Central memory CD8-positive, alpha-beta T cell (primary cell): ENCODE measurements around the gene IRX2.

Experiments
- ATAC-seq: fragments of 150-1000 bp; cut with Tn5 transposase; replicated peaks from 2 replicates; pipeline ENCODE4 v1.10.0; 2022; ENCODE audit warnings: mild to moderate bottlenecking, moderate FRiP score, moderate number of reproducible peaks; ENCODE audit not compliant: poor library complexity, severe bottlenecking; ENCODE audit errors: extremely low read depth
- DNase-seq, 2 donors: peaks; one replicate each; pipeline ENCODE4 v3.0.0; 2021; ENCODE audit warnings: low spot score in 2 of 2
- H3K27ac Mint-ChIP-seq: one replicate; pipeline ENCODE4 v1.8.0; 2022; ENCODE audit warnings: low read depth, mild to moderate bottlenecking, moderate library complexity, mixed read lengths
- H3K27me3 Mint-ChIP-seq: one replicate; pipeline ENCODE4 v1.8.0; 2022; ENCODE audit warnings: mixed read lengths
- H3K36me3 Mint-ChIP-seq: one replicate; pipeline ENCODE4 v1.8.0; 2022; ENCODE audit warnings: mild to moderate bottlenecking, moderate library complexity, mixed read lengths; ENCODE audit not compliant: insufficient read depth
- H3K4me1 Mint-ChIP-seq: one replicate; pipeline ENCODE4 v1.8.0; 2022; ENCODE audit warnings: mixed read lengths
- H3K4me3 Mint-ChIP-seq: one replicate; pipeline ENCODE4 v1.8.0; 2022; ENCODE audit warnings: mild to moderate bottlenecking, moderate library complexity, mixed read lengths
- H3K9me3 Mint-ChIP-seq: one replicate; pipeline ENCODE4 v1.8.0; 2022; ENCODE audit warnings: mixed read lengths

The IRX2 gene

DNA sequence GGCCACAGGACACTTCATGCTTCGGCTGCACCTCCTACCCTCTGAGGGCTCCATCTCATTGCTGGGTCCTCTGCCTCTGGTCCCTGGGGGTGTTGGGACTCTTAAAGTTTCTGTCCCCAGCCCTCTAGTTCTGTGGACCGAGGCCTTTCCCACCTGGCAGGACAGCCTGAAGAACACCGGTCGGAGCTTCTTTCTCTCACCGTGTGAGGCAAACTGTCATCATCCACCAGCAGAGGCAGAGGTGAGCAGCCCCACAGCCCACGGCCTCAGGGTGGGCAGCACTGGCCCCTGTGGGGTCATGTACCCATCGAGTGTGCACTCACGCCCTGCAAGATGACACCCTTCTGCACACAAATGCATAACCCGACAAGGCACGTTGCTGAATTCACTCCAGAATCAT is 49.9 kb downstream of the IRX2 start:
- no peak for DNase-seq
- no peaks in the 10 kb centered on the region for H3K36me3 Mint-ChIP-seq
- H3K9me3 Mint-ChIP-seq: no peaks in the 10 kb centered on the region
- H3K4me3 Mint-ChIP-seq: no peak overlapping the region
- H3K27me3 Mint-ChIP-seq: no peaks in the 10 kb centered on the region
- ATAC-seq: no peak
- no peak overlapping the region for H3K27ac Mint-ChIP-seq
- H3K4me1 Mint-ChIP-seq: no peaks in the 10 kb centered on the region

DNA sequence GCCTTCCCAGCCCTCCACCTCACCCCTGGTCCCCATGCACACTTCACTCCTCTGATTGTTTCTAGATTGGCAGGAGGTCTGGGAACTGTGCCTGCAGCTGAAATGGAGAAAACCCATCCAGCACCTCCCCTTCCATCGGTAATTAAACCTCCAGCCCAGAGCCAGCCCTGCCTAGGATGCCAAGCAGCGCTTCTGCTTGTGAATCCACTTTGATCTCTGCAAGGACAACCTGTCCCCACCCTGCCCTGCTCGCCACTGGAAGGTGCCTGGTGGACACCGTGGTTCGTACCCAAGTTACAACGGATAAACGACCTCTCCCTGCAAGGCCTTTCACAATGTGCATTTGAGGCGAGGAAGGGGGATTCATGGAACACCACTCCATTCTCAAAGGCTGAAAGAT is 50.6 kb downstream of the IRX2 start:
- ATAC-seq (no peak), DNase-seq (no peak)
- H3K9me3 Mint-ChIP-seq: no peaks in the 10 kb centered on the region
- no peak overlapping the region for H3K27ac Mint-ChIP-seq
- no peaks in the 10 kb centered on the region for H3K36me3 Mint-ChIP-seq
- H3K27me3 Mint-ChIP-seq: no peaks in the 10 kb centered on the region
- no peaks in the 10 kb centered on the region for H3K4me1 Mint-ChIP-seq
- H3K4me3 Mint-ChIP-seq: no peak overlapping the region

GRCh38 chr5:2699686-2700085 is 51.8 kb downstream of the IRX2 start:
- Mint-ChIP-seq H3K4me1 (no peaks in the 10 kb centered on the region), H3K36me3 (no peaks in the 10 kb centered on the region), H3K4me3 (no peak overlapping the region), H3K27ac (no peak overlapping the region), H3K27me3 (no peaks in the 10 kb centered on the region), H3K9me3 (peaks cover 6% of the 10 kb centered on the region)
- ATAC-seq (no peak), DNase-seq (no peak)

DNA sequence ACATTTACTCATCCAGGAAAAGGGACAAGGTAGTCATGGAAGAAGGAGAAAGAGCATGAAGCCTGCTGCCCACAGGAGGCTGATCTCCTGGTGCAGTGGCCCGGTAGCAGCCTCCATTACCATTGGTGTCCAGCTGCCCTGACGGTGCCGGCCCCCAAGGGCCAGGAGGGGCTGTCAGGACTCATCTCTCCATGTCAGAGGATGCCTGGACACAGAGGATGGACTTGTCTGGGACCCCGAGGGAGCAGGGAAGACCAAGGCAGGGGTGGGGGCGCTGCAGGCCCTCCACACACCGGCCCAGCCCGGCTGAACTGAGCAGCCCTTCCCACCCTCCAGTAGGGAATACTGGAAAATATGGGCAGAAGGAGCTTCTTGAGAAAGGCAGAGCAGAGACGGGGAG is 52.2 kb downstream of the IRX2 start:
- no peak for DNase-seq
- H3K4me1 Mint-ChIP-seq: no peaks in the 10 kb centered on the region
- ATAC-seq: no peak
- no peaks in the 10 kb centered on the region for H3K27me3 Mint-ChIP-seq
- H3K4me3 Mint-ChIP-seq: no peak overlapping the region
- no peaks in the 10 kb centered on the region for H3K36me3 Mint-ChIP-seq
- H3K27ac Mint-ChIP-seq: no peak overlapping the region
- H3K9me3 Mint-ChIP-seq: peaks cover 6% of the 10 kb centered on the region

- no peaks in the 10 kb centered on the region for H3K36me3 Mint-ChIP-seq
- no peak overlapping the region for H3K4me3 Mint-ChIP-seq
- H3K4me1 Mint-ChIP-seq: no peaks in the 10 kb centered on the region
- no peaks in the 10 kb centered on the region for H3K27me3 Mint-ChIP-seq
- no peak overlapping the region for H3K27ac Mint-ChIP-seq
- H3K9me3 Mint-ChIP-seq: peaks cover 6% of the 10 kb centered on the region
- DNase-seq (no peak), ATAC-seq (no peak)
These were observed 52.9 kb downstream of the IRX2 start for GRCh38 chr5:2698581-2698980.

DNA sequence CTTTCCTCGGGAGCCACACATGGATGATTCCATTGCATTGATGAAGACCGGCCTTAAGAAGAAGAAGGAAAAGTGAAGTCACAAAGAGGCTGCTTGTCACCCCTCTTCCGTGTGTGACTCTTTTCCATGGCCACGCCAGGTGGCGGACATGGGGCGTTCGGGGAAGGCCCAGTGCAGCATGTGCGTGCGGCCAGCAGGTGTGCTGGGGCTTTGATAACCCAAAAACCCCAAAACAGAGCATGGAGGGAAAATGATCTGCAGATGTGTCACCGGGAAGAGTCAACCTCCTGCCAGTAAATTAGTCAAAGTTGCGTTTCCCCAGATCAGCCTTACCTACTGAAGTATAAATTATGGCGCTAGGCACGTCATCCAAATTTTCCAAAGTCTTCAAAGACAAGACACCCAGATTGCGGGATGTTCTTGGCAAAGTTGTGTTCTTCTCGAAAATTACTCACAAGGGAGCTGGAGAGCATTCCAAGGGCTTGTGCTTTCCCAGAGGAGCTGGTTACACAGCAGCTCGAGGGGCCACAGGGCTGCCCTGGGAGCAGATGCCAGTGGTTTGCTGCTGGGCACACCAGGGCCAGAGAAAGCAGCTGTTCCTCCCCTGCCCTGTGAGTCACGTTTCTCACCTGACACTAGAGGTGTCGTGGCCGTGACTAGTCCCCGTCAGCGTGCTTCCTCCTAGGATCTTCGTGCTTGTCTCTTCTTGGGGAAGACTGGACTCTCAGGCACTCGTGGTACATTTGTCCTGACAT is 53.9 kb downstream of the IRX2 start:
- Mint-ChIP-seq H3K36me3 (no peaks in the 10 kb centered on the region), H3K4me1 (no peaks in the 10 kb centered on the region), H3K27me3 (no peaks in the 10 kb centered on the region), H3K9me3 (peaks cover 6% of the 10 kb centered on the region), H3K4me3 (no peak overlapping the region), H3K27ac (no peak overlapping the region)
- ATAC-seq: no peak
- DNase-seq: no peak

DNA sequence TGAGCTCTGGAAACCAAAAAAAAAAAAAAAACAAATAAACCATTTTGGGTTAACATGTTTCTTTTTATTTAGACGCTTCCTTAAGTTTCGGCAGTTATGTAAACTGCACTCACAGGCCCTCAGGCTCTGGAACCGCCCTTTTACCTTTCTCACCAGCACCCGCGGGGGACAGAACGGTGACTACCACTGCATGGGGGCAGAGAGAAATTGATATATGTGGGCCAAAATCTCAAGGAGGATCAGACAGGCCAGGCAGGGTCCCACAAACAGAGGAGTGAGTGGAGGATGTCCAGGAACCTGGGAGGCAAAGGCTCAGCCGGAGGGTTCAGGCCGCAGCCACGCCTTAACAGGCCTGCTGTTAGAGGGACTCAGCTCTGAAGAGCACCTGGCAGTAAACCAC is 54.4 kb downstream of the IRX2 start:
- H3K4me3 Mint-ChIP-seq: no peak overlapping the region
- H3K27ac Mint-ChIP-seq: no peak overlapping the region
- ATAC-seq: no peak
- no peaks in the 10 kb centered on the region for H3K27me3 Mint-ChIP-seq
- no peaks in the 10 kb centered on the region for H3K36me3 Mint-ChIP-seq
- peaks cover 6% of the 10 kb centered on the region for H3K9me3 Mint-ChIP-seq
- H3K4me1 Mint-ChIP-seq: no peaks in the 10 kb centered on the region
- DNase-seq: no peak
